CD4-positive, alpha-beta T cell treated with Interleukin-17A for 4 hours (primary cell): Measurements from ENCODE around the gene MEG3.

Experiments
- DNase-seq: peaks from one replicate; pipeline ENCODE4 v3.0.0-alpha.2; 2020; ENCODE audit warnings: mixed read lengths

MEG3 gene

DNA sequence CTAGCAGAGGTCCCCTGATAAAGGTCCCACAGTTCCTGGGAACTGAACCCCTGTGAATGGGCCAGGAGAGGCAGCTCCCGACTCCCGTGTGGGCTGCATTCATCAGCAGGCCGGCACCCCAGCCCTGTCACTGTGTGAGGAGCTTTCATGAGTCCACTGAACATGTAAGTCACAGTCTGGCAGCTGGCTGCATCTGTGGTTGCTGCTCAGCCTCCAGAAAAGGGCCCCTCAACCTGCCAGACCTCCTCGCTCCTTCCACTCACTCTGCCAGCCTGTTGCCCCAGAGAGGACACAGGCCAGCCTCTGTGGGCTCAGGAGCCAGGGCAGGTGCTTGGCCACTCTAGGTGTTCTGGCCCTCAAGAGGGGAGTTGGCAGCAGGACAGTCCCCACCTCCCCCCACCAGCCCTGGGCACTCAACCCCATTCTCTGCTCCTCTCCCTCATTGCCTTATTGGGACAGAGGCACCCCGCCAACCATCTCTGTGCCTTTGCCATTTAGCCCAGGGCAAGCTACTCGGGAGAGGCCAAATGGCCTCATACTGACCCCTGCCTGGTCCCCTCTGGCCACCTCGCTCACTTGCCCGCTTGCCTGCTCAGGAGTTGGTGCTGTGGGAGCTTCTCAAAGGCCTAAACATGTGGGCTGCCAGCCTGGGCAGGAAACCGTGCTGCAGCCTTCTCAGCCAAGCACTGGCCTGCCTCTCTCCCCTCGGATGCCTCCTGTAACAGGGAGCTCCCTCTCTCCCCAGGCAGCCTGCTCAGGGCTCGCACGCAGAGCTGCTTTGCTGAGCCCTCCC lies 75.7 kb downstream of the MEG3 start:
- no peak for DNase-seq

DNA sequence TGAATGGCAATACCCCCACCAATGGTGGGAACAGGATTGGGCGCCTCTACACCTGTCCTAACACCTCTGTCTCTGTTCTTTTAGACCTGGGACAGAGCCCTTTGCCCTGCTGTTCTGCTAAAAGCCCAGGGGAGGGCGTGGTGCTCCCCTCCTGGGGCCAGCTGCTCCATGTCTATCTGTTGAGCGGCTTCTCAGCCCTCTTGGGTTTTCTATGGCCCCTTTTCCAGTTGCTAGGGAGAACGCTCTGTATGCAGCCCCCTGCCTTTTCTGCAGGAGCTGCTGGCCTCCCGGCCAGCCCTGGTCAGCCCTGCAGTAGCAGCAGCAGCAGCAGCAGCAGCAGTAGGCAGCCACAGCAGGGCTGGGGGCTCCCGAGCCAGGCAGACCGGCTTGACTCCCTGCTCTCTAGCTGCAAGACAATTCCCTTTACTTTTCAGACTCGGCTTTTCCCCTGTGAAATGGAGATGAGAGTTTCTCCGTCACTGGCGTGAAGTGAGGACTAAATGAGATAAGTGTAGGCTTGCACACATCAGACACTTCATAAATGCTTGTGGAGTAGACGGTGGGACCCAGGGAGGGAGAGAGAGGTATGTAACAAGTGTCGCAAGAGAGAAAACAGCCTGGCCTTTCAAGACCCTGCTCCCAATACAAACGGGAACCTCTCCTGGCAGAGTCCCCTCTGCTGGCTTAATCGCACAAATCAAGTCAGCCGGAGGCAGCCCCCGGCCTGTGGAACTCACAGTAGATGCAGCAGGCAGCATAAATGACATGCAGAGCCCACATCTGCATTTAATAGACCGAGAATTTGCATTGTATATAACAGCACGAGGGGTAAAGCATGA lies 76.6 kb downstream of the MEG3 start:
- no peak for DNase-seq

DNA sequence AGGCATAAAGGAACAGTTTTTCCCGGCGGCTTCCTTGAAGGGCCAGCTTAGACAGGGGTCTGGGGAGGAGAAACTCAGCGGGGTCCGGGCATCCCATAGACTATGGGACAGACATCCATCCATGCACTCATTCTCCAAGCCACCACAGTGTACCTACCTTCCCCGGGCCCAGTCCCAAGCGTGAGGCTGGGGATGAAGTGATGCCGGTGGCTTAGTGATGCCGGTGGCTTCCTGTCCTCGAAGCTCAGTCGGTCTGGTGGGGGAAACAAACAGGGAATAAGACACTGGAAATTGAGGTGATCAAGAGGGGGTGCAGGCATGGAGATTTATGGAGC lies 77.2 kb downstream of the MEG3 start:
- DNase-seq, result no peak

DNA sequence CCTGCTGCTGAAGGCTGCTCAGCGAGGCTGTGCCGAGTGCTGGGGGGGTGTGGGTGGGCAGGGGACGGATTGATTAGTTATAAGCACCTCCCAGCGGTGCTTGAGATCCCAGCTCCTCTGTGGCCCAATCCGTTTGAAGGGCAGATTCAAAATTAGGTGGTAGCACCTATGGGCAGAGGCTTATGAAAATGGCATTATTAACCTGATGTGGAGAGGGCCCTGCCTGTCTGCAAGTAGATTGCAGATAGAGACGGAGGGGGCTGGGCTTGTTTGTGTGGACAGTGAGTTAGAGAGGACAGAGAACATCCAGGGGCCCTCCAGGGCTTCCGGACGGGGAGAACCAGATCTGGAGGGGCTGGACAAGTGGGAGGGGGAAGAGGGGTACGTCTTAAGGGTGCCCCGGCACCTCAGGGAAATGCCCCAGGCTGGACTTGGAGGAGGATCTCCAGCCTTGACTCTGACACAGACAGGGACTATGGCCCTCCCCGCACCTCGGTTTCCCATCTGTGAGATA lies 77.8 kb downstream of the MEG3 start, which contains the start of gene RTL1:
Gene RTL1, minus strand, starts transcription at position 51 of the 514 bp plus-strand sequence. CDS start 18,934 bp downstream, outside the sequence.
- DNase-seq, result no peak

DNA sequence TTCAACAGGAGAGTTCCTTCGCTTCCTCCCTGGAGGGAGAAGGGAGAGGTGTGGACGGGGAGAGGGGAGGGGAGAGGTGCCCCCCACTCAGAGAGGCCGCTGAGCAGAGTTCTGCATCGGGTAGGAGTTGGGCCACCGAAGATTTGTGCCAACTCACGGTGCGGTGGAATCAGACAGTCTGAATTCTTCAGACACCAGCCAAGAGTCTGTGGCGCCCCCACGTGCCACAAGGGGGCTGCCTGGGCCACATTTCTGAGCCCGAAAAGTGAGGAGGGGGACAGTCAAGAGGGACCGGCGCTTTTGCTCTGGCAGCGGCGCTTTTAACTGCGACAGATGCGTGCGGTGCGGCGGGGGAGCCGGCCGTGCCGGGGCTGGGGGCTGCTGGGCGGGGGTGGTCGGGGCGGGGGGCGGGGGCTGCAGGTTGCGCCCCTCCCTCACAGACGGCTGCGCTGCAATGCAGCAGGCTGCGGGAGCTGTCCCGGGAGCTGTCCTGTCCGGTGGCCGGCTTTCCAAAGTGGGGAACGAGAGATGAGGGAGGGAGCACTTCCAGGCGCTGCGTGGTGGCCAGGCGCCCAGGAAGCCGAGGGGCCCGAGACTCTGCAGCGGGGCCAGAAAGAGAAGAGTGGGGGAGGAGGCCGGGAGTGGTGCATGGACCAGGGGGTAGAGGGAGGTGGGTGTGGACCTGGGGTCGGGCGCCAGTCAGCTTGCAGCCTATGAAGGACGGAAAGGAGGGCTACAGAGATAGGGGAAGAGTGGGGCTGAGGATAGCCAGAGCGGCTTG lies 78.6 kb downstream of the MEG3 start:
- no peak for DNase-seq

DNA sequence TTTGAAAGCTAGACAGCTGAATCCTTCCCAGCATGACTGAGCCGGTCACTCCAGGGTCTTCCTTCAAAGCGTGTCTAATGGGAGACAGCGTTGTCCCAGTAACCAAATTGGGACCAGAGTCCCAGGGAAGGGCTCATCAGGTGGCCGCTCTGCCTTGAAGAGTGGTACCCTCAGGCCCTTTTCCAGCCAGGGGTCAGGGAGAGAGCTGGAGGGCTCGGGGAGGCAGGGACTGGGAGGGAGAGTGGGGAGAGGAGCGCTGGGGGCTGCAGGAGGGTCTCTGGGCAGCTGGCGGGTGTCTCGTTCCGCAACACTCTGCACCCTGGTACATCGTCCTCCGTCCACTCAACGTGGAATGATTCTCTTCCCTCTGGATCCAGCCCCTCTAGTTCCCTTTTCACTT lies 79.2 kb downstream of the MEG3 start:
- DNase-seq, result no peak

DNA sequence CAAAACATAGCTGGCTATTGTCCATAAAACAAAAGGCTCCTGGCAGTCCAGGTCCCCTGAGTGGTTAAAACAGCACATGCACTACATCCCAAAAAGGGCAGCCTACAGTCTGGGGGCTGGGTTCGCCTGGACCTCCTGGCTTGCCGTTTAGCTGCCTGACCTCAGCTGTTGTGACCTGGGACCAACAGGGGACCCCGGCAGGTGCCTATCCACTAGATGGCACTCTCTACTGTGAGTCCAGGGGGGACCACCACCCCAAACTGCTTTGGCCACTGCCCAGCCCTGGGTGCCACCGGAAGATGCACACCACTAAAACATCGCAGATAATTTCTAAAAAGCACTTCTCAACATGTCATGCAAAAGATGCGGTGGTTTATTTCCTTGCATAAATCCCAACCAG lies 80.5 kb downstream of the MEG3 start:
- DNase-seq, result no peak

DNA sequence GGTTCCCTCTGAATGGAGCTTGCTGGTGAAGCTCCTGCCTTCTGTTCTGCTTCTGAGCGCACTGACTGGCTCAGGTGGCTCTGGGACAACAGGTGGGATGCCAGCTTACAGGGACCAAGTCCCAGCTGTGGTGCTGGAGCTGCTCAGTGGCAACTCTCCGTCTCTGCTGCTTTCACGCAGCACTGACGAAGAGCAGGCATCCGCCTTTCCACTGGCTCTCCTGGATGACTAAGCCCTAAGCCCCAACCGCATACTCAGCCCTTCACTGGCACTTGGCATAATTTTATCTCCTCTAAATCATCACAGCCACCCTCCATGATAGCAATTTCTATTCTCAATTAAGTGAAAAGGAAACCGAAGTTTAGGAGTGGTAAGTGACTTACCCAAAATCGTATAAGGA lies 81.3 kb downstream of the MEG3 start:
- no peak for DNase-seq

DNA sequence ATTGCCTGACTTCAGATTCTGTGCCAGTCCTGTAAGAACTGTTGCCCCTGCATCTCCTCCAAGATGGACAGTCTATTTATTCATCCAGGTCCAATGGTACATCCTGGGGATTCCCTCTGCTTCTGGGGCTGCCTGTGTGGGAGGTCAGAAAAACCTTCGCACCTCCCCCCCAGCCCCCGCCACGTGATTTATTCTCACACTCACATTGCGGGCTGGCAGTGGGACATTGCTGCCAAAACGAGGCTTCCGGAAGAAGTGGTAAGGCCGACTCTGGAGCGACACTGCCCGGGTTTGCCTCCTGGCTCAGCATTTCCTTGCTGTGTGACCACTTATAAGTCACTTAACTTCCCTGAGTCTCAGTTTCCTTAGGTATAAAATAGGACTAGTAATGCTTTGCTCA lies 83.5 kb downstream of the MEG3 start:
- DNase-seq, result no peak
